CD8-positive, alpha-beta memory T cell (primary cell): ENCODE results near the gene CLCN3. TPM values are rescaled to one million over a fixed set of nuclear protein-coding genes. Genes with fewer than 3 reads are reported as not detected.
A peak's percentile ranks its signal among the peaks of the same experiment; 100 is the strongest.

ENCODE experiments used
- CTCF ChIA-PET: fragments of 350-600 bp; sonication (Branson Sonifier 250); formaldehyde crosslinking; loops from one replicate; lab custom pipeline; 2021; ENCODE audit warnings: antibody characterized with exemption; lab: Charles Lee
- POLR2A ChIA-PET: fragments of 350-600 bp; sonication (Branson Sonifier 250); formaldehyde crosslinking; loops from one replicate; lab custom pipeline; 2021; ENCODE audit warnings: antibody characterized with exemption; lab: Charles Lee
- DNase-seq, 5 donors: peaks; one replicate each; pipeline versions ENCODE4 v3.0.0 to v3.0.0-alpha.2; 2020 to 2022; ENCODE audit warnings: mixed read lengths in 1 of 5
- H3K27ac ChIP-seq: one replicate; pipeline ENCODE4 v1.7.0; 2013; ENCODE audit warnings: low read depth, mild to moderate bottlenecking, low read length, moderate library complexity
- H3K27me3 ChIP-seq: 2 replicates; pipeline ENCODE4 v1.7.0; 2013; ENCODE audit warnings: low read length, mild to moderate bottlenecking; ENCODE audit not compliant: insufficient read depth, poor library complexity, severe bottlenecking
- H3K36me3 ChIP-seq: 2 replicates; pipeline ENCODE4 v1.7.0; 2013; ENCODE audit warnings: mild to moderate bottlenecking, low read length, moderate library complexity; ENCODE audit not compliant: insufficient read depth
- H3K4me1 ChIP-seq: 2 replicates; pipeline ENCODE4 v1.7.0; 2013; ENCODE audit warnings: mild to moderate bottlenecking, low read length, moderate library complexity; ENCODE audit not compliant: insufficient read depth
- H3K4me3 ChIP-seq: 2 replicates; pipeline ENCODE4 v1.7.0; 2013; ENCODE audit warnings: mild to moderate bottlenecking, low read length
- H3K9me3 ChIP-seq: 2 replicates; pipeline ENCODE4 v1.7.0; 2013; ENCODE audit warnings: mild to moderate bottlenecking, low read length
- H3K27ac Mint-ChIP-seq, 8 donors: one replicate each; pipeline ENCODE4 v1.8.0; 2020 to 2021; ENCODE audit warnings: mixed read lengths in 8 of 8, mild to moderate bottlenecking in 6 of 8, inconsistent platforms in 3 of 8, moderate library complexity in 3 of 8
- H3K27me3 Mint-ChIP-seq, 2 donors: one replicate each; pipeline ENCODE4 v1.8.0; 2020 to 2021; ENCODE audit warnings: mixed read lengths in 2 of 2, mild to moderate bottlenecking in 1 of 2, moderate library complexity in 1 of 2
- H3K36me3 Mint-ChIP-seq, 3 donors: one replicate each; pipeline ENCODE4 v1.8.0; 2020 to 2021; ENCODE audit warnings: mixed read lengths in 3 of 3, inconsistent platforms in 1 of 3, mild to moderate bottlenecking in 1 of 3
- H3K4me1 Mint-ChIP-seq, 3 donors: one replicate each; pipeline ENCODE4 v1.8.0; 2020 to 2021; ENCODE audit warnings: mixed read lengths in 3 of 3, inconsistent platforms in 1 of 3, mild to moderate bottlenecking in 1 of 3
- H3K4me3 Mint-ChIP-seq, 7 donors: one replicate each; pipeline ENCODE4 v1.8.0; 2020 to 2021; ENCODE audit warnings: mixed read lengths in 7 of 7, mild to moderate bottlenecking in 6 of 7, moderate library complexity in 4 of 7, inconsistent platforms in 2 of 7
- H3K9me3 Mint-ChIP-seq, 5 donors: one replicate each; pipeline ENCODE4 v1.8.0; 2020 to 2022; ENCODE audit warnings: mixed read lengths in 5 of 5, mild to moderate bottlenecking in 3 of 5, moderate library complexity in 2 of 5, inconsistent platforms in 1 of 5
- polyA plus RNA-seq: library from polyadenylated mRNA; unstranded; fragments of 300-500 nt; fragmentation: Illumina TruSeq; gene quantifications from one replicate; pipeline ENCODE4 v1.2.3, GENCODE V29; 2021
- total RNA-seq, 2 experiments: library from RNA; stranded (reverse); gene quantifications; one replicate each; pipeline ENCODE4 v1.2.3, GENCODE V29; 2021

The CLCN3 gene
- total and polyA plus RNA-seq, 3 experiments from 2014 or later: 12.8 to 24.5 (median 23.3) TPM

GRCh38 chr4:169611991-169612870 lies 8.1 kb upstream of the CLCN3 start, which contains the start of gene NEK1:
Gene NEK1, minus strand, starts transcription at chr4:169612583. Its CDS starts 9,953 bp downstream, at chr4:169602630.
- Histone ChIP-seq H3K27ac (peak within 1 kb of the TSS; percentile 99), H3K4me1 (peaks cover 28% of the 10 kb centered on the region), H3K36me3 (no peaks in the 10 kb centered on the region), H3K27me3 (no peaks in the 10 kb centered on the region), H3K4me3 (peak within 1 kb of the TSS; percentile 95), H3K9me3 (no peaks in the 10 kb centered on the region)
- ChIA-PET CTCF (interaction anchor here (0.7 to 2.6 kb wide), 18 partner anchors 9 to 439 kb away, joined by 3 to 21 read pairs (median 4); no protein-coding TSS in a partner anchor), POLR2A (interaction anchor here (0.6 to 1.5 kb wide), 3 partner anchors 8 to 47 kb away, joined by 3 to 4 read pairs (median 4); partner anchors contain the start of gene CLCN3)
- peaks cover 0 to 17% (median 3%) of the 10 kb centered on the region in 3 donors for H3K36me3 Mint-ChIP-seq
- peaks cover 29 to 58% (median 39%) of the 10 kb centered on the region in 3 donors for H3K4me1 Mint-ChIP-seq
- H3K4me3 Mint-ChIP-seq: peak within 1 kb of the TSS; percentile 94 to 99 (median 97)
- H3K9me3 Mint-ChIP-seq: no peaks in the 10 kb centered on the region
- peaks cover 0 to 2% of the 10 kb centered on the region in 2 donors for H3K27me3 Mint-ChIP-seq
- peak; percentile 81 to 91 (median 88) for DNase-seq
- H3K27ac Mint-ChIP-seq: peak within 1 kb of the TSS; percentile 99 to 100 (median 100)

- H3K4me3 Mint-ChIP-seq: peak overlapping the region; percentile 94 to 99 (median 97)
- H3K36me3 ChIP-seq: no peaks in the 10 kb centered on the region
- peak overlapping the region; percentile 99 for H3K27ac ChIP-seq
- H3K9me3 Mint-ChIP-seq: no peaks in the 10 kb centered on the region
- DNase-seq: peak; percentile 54 to 79 (median 64)
- H3K4me3 ChIP-seq: peak overlapping the region; percentile 60
- H3K36me3 Mint-ChIP-seq: peaks cover 0 to 13% (median 0%) of the 10 kb centered on the region in 3 donors
- H3K4me1 ChIP-seq: peaks cover 32% of the 10 kb centered on the region
- H3K27me3 ChIP-seq: no peaks in the 10 kb centered on the region
- peaks cover 0 to 2% of the 10 kb centered on the region in 2 donors for H3K27me3 Mint-ChIP-seq
- POLR2A ChIA-PET: interaction anchor here (0.6 to 1.5 kb wide), 4 partner anchors 12 to 1459 kb away, joined by 3 to 4 read pairs (median 4); no protein-coding TSS in a partner anchor
- H3K4me1 Mint-ChIP-seq: peaks cover 26 to 61% (median 35%) of the 10 kb centered on the region in 3 donors
- H3K9me3 ChIP-seq: no peaks in the 10 kb centered on the region
- H3K27ac Mint-ChIP-seq: peak overlapping the region; percentile 99 to 100 (median 100)
- CTCF ChIA-PET: interaction anchor here (0.7 to 2.6 kb wide), 25 partner anchors 8 to 438 kb away, joined by 3 to 21 read pairs (median 4); no protein-coding TSS in a partner anchor
Observed at GRCh38 chr4:169612871-169613859, 7.2 kb upstream of the CLCN3 start.

GRCh38 chr4:169615467-169616106 lies 4.8 kb upstream of the CLCN3 start:
- Mint-ChIP-seq H3K36me3 (peaks cover 0 to 18% (median 0%) of the 10 kb centered on the region in 3 donors), H3K9me3 (no peaks in the 10 kb centered on the region), H3K27me3 (peaks cover 0 to 2% of the 10 kb centered on the region in 2 donors), H3K4me3 (peak overlapping the region in 1 of 7 donors; percentile 10), H3K4me1 (peaks cover 40 to 59% (median 48%) of the 10 kb centered on the region in 3 donors), H3K27ac (no peak overlapping the region)
- no peaks in the 10 kb centered on the region for H3K27me3 ChIP-seq
- no peak for DNase-seq
- H3K4me3 ChIP-seq: no peak overlapping the region
- CTCF ChIA-PET: no interaction called here
- POLR2A ChIA-PET: no interaction called here
- H3K9me3 ChIP-seq: no peaks in the 10 kb centered on the region
- no peaks in the 10 kb centered on the region for H3K36me3 ChIP-seq
- H3K4me1 ChIP-seq: peaks cover 39% of the 10 kb centered on the region
- no peak overlapping the region for H3K27ac ChIP-seq

- Mint-ChIP-seq H3K9me3 (no peaks in the 10 kb centered on the region), H3K36me3 (peaks cover 0 to 21% (median 0%) of the 10 kb centered on the region in 3 donors), H3K27me3 (peaks cover 0 to 2% of the 10 kb centered on the region in 2 donors), H3K4me3 (no peak overlapping the region), H3K4me1 (peaks cover 39 to 58% (median 47%) of the 10 kb centered on the region in 3 donors), H3K27ac (peak overlapping the region in 2 of 8 donors; percentile 82 to 98)
- DNase-seq: no peak
- no peaks in the 10 kb centered on the region for H3K27me3 ChIP-seq
- H3K27ac ChIP-seq: no peak overlapping the region
- peaks cover 35% of the 10 kb centered on the region for H3K4me1 ChIP-seq
- H3K36me3 ChIP-seq: no peaks in the 10 kb centered on the region
- CTCF ChIA-PET: interaction anchor here (0.5 to 1.3 kb wide), 2 partner anchors 96 to 267 kb away, joined by 3 to 4 read pairs; no protein-coding TSS in a partner anchor
- H3K9me3 ChIP-seq: no peaks in the 10 kb centered on the region
- no peak overlapping the region for H3K4me3 ChIP-seq
- POLR2A ChIA-PET: no interaction called here
Observed at GRCh38 chr4:169616846-169617245, 3.5 kb upstream of the CLCN3 start.

- Histone ChIP-seq H3K36me3 (no peaks in the 10 kb centered on the region), H3K27ac (no peak overlapping the region), H3K4me1 (peaks cover 39% of the 10 kb centered on the region), H3K9me3 (no peaks in the 10 kb centered on the region), H3K4me3 (no peak overlapping the region), H3K27me3 (no peaks in the 10 kb centered on the region)
- Mint-ChIP-seq H3K27ac (peak overlapping the region in 4 of 8 donors; percentile 60 to 98 (median 76)), H3K4me3 (no peak overlapping the region), H3K4me1 (peaks cover 41 to 58% (median 49%) of the 10 kb centered on the region in 3 donors), H3K9me3 (no peaks in the 10 kb centered on the region), H3K36me3 (peaks cover 0 to 16% (median 0%) of the 10 kb centered on the region in 3 donors), H3K27me3 (peaks cover 0 to 3% of the 10 kb centered on the region in 2 donors)
- ChIA-PET POLR2A (no interaction called here), CTCF (interaction anchor here (1.3 kb wide), 1 partner anchor 96 kb away, joined by 4 read pairs; no protein-coding TSS in a partner anchor)
- no peak for DNase-seq
Observed at GRCh38 chr4:169617306-169617705, 3.1 kb upstream of the CLCN3 start.

- Mint-ChIP-seq H3K9me3 (no peaks in the 10 kb centered on the region), H3K27me3 (peaks cover 0 to 4% of the 10 kb centered on the region in 2 donors), H3K4me3 (peak overlapping the region in 5 of 7 donors; percentile 15 to 100 (median 99)), H3K27ac (peak overlapping the region in 7 of 8 donors; percentile 30 to 100 (median 99)), H3K4me1 (peaks cover 41 to 58% (median 50%) of the 10 kb centered on the region in 3 donors), H3K36me3 (peaks cover 0 to 14% (median 0%) of the 10 kb centered on the region in 3 donors)
- Histone ChIP-seq H3K9me3 (no peaks in the 10 kb centered on the region), H3K4me1 (peaks cover 41% of the 10 kb centered on the region), H3K27me3 (no peaks in the 10 kb centered on the region), H3K4me3 (peak overlapping the region; percentile 10), H3K27ac (no peak overlapping the region), H3K36me3 (no peaks in the 10 kb centered on the region)
- peak in 1 of 5 donors; percentile 41 for DNase-seq
- ChIA-PET POLR2A (no interaction called here), CTCF (interaction anchor here (0.8 to 2.5 kb wide), 2 partner anchors 31 to 74 kb away, joined by 3 to 7 read pairs; no protein-coding TSS in a partner anchor)
Observed at GRCh38 chr4:169618286-169618685, 2.1 kb upstream of the CLCN3 start.
